Uterus (tissue), 2 donors: ENCODE measurements around the gene HES7.

ENCODE experiments used
- CTCF ChIP-seq, 4 experiments: fragments of 200-600 bp in 2 of 4; fragments of 450-650 bp in 2 of 4; sonication (generic) in 2 of 4; IDR thresholded peaks; one replicate each; pipeline ENCODE4 v1.5.1; 2016 to 2019; ENCODE audit warnings: antibody characterized with exemption in 4 of 4, mild to moderate bottlenecking in 2 of 4, moderate library complexity in 1 of 4
- POLR2A ChIP-seq, 2 donors: fragments of 450-650 bp; IDR thresholded peaks; one replicate each; pipeline ENCODE4 v1.6.1; 2016; ENCODE audit warnings: antibody characterized with exemption in 2 of 2, mild to moderate bottlenecking in 1 of 2, moderate library complexity in 1 of 2

- TF ChIP-seq POLR2A (IDR thresholded peaks at IDR 0.05): no peak
- TF ChIP-seq CTCF (IDR thresholded peaks at IDR 0.05): no peak
Observed at GRCh38 chr17:8087075-8087951, 36.6 kb downstream of the HES7 start, which contains the start of gene ALOX12B.
